A549 (cell line): ENCODE results near the gene KCNK13.

Experiments
- KDM1A ChIP-seq: fragments of 200-600 bp; sonication (generic); IDR thresholded peaks from 2 replicates; pipeline ENCODE4 v1.6.1; 2016; ENCODE audit warnings: low read depth, mild to moderate bottlenecking
- NR3C1 ChIP-seq: fragments of >200 bp; sonication (Bioruptor Twin); formaldehyde crosslinking; IDR thresholded peaks from 3 replicates; pipeline ENCODE4 v1.6.1; 2017
- TF ChIP-seq, protein P1 (sequence below): fragments of 450-650 bp; IDR thresholded peaks from 2 replicates; pipeline ENCODE4 v1.6.1; 2014; ENCODE audit warnings: antibody characterized with exemption

DNA sequence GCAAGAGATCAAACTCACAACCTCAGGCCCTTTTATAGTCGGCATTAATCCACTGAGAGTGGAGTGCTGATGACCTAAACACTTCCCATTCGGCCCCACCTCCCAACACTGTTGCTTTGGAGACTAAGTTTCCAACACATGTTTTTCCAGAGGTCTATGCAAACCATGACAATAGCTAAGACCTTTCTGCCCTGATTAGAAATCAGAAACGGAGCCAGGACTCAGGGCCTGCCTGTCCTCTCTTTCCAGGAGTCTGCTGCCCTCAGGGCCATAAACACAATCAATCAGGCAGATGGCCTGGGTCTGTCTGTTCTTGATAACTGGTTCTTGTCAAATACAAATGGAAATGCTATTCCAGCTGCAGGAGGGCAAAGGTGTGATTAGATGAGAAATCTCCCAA lies 97.4 kb downstream of the KCNK13 start:
- TF ChIP-seq NR3C1 (no peak), KDM1A (no peak)
- TF ChIP-seq, protein P1, sequence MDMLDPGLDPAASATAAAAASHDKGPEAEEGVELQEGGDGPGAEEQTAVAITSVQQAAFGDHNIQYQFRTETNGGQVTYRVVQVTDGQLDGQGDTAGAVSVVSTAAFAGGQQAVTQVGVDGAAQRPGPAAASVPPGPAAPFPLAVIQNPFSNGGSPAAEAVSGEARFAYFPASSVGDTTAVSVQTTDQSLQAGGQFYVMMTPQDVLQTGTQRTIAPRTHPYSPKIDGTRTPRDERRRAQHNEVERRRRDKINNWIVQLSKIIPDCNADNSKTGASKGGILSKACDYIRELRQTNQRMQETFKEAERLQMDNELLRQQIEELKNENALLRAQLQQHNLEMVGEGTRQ: no peak
